Stimulated activated CD4-positive, alpha-beta T cell treated with anti-CD3 and anti-CD28 coated beads, Interleukin-1b, Interleukin-23, amount 100 ng/mL, for 4 hours (primary cell): ENCODE results near the gene KLHL10.
"Not testable (repeated sequence)": the region's sequence is repeated elsewhere in the genome, so short reads cannot be mapped to it uniquely, and the experiment has no call there.

ENCODE experiments used
- DNase-seq, 2 donors: peaks; one replicate each; pipeline ENCODE4 v3.0.0-alpha.2; 2020; ENCODE audit warnings: low read depth in 2 of 2

KLHL10 gene

DNA sequence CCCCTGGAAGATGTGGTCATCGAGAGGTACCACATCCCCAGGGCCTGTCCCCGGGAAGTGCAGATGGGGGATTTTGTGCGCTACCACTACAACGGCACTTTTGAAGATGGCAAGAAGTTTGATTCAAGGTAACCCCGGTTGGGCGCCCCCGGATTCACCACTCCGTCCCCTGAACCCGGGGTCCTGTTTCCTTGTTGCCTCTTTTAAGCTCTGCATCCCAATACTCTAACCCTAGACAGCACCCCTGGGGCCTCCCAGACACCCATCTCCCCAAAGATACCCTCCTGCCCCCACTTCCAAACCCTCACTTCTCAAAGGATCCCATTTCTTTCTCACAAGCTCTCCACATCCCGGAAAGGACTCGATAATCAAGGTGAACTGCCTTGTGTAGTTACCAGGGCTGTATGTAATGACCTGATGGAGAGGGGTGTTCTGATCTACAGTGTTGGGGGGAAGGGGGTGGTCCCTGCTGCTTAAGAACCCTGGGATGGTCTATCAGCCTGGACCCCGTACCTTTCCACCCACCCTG is 24.4 kb upstream of the KLHL10 start:
- no peak for DNase-seq

DNA sequence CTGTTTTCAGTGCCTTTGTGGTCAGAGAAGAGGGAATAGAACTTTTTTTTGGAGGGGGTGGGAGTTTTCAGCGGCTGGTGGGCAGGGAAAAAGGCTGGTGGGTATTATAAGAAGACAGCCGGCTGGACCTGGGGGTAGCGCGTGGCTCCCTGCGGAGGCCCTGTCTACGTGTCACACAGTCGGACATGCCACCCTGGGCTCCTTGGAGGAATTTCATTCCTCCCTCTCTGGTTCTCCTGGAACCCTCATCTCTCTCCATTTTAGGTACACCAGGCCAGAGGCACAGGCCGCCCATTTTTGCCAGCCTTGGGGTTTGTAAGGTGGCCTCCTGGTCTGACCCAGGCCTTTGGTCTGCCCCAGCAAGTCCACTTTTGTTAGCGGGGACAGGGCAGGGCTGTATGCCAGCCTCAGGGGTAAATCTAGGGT is 23.9 kb upstream of the KLHL10 start:
- DNase-seq: no peak

DNA sequence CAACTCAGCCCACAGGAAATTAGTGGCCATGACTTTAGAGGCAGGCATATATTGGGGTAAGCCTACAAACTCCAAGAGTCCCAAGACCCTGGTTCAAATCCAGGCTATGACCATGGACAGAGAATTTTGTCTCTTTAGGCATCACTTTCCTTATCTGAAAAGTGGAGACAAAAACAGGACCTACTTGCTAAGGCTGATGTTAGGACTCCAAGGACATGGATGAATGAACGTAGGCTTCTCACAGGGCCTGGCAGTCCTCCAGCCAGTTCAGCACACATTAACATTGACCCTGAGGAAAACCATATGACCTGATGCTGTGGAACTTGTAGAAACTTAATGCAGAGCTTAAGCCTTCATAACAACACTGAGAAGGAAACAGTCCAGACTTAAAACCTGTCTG is 23.4 kb upstream of the KLHL10 start:
- DNase-seq: no peak

DNA sequence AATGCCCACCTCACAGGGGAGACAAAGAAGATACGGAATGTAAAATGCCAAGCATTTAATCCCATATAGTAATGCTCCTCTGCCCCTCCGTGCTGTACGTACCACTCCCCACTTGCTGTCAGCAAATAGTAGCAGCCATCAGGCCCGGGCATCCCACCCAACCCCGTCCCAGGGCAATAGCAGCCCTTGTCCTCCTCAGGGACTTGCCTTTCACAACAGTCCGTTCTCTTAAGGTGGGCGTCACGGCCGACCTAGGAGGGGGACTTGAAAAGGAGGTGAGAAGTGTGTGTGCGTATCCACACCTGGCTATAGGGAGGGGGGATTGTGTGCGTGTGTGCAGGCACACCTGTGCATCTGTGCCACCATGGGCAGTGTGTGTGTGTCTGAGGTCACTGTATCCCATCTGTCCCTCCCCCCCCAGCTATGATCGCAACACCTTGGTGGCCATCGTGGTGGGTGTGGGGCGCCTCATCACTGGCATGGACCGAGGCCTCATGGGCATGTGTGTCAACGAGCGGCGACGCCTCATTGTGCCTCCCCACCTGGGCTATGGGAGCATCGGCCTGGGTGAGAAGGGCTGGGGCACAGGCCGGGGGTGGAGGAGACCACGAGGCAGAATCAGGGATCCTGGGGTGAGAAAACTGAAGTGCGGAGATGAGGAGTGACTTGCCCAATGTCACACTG is 20.8 kb upstream of the KLHL10 start:
- no peak for DNase-seq

DNA sequence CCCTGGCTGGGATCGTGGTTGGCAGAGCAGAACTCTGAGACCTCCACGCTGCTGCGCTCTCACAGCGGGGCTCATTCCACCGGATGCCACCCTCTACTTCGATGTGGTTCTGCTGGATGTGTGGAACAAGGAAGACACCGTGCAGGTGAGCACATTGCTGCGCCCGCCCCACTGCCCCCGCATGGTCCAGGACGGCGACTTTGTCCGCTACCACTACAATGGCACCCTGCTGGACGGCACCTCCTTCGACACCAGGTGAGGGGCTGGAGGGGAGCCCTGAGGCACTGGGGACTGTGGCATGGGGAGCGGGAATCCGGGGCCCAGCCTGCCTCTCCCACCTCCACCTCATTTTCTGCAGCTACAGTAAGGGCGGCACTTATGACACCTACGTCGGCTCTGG is 19.6 kb upstream of the KLHL10 start:
- DNase-seq: no peak

DNA sequence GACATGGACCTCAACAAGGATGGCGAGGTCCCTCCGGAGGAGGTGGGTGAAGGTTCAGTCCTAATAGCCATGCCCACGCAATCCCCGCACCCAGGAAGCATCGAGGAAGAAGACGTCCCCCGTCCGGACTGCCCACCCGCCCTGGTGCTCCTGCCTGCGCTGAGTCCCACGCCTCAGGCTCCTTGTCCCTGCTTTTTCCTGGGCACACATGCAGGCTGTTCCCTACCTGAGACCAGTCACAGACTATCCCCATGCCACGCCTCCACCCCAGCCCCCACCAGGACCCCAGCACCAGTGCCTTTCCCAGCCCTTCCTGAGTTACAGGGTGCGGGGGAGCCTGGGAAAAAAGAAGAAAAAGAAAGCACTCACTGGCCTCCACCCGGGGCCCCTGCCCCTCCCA is 15.8 kb upstream of the KLHL10 start:
- no peak for DNase-seq

DNA sequence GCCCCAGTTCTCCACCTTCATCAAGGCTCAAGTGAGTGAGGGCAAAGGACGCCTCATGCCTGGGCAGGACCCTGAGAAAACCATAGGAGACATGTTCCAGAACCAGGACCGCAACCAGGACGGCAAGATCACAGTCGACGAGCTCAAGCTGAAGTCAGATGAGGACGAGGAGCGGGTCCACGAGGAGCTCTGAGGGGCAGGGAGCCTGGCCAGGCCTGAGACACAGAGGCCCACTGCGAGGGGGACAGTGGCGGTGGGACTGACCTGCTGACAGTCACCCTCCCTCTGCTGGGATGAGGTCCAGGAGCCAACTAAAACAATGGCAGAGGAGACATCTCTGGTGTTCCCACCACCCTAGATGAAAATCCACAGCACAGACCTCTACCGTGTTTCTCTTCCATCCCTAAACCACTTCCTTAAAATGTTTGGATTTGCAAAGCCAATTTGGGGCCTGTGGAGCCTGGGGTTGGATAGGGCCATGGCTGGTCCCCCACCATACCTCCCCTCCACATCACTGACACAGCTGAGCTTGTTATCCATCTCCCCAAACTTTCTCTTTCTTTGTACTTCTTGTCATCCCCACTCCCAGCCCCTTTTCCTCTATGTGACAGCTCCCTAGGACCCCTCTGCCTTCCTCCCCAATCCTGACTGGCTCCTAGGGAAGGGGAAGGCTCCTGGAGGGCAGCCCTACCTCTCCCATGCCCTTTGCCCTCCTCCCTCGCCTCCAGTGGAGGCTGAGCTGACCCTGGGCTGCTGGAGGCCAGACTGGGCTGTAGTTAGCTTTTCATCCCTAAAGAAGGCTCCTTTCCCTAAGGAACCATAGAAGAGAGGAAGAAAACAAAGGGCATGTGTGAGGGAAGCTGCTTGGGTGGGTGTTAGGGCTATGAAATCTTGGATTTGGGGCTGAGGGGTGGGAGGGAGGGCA is 15.1 kb upstream of the KLHL10 start:
- DNase-seq: no peak

DNA sequence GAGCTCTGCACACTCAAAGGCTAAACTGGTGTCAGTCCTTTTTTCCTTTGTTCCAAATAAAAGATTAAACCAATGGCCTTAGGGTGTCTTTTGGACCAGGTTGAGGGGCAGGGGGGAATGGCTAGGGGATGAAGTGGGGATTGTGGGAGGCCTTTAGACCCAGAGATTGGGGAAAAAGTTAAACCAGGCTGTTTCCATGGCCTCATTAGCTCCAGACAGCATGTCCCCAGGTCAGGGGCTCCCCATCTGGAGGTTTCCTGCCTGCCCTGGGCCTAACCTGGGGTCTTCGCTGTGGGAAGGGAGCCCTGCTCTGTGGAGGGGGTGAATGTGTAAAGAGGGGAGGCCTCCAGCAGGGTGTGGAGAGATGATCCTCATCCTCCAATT is 14.5 kb upstream of the KLHL10 start:
- DNase-seq: no peak

DNA sequence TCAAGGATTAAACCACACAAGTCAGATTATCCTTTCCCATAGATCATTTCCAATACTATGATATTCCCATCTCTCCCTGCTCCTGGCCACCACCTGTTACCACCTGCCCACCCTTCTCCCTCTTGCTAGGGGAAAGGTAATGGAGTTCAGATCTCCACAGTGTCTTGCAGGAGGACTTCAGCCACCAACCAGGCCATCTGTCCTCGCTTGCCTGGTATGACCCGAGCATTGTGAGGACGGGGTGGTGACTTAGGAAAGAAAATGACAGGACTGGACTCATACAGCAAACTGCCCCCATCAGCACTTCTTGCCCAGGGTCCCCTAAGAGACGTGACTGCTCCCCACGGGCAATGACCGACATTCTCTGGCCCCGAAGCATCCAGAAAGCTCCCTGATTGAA is 14.0 kb upstream of the KLHL10 start:
- DNase-seq: no peak

DNA sequence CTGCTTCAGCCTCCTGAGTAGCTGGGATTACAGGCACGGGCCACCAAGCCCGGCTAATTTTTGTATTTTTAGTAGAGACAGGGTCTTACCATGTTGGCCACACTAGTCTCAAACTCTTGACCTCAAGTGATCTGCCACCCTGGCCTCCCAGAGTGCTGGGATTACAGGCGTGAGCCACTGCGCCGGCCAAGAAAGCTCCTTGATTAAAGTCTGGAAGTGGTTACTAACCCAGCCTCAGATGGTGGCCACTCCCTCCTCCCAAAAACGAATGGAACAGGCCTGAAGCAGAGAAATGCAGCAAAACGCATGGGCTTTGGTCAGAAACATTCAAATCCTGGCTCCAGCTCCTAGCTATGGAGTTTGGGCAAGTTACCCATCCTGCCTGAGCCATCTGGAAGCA is 13.5 kb upstream of the KLHL10 start:
- DNase-seq: no peak

DNA sequence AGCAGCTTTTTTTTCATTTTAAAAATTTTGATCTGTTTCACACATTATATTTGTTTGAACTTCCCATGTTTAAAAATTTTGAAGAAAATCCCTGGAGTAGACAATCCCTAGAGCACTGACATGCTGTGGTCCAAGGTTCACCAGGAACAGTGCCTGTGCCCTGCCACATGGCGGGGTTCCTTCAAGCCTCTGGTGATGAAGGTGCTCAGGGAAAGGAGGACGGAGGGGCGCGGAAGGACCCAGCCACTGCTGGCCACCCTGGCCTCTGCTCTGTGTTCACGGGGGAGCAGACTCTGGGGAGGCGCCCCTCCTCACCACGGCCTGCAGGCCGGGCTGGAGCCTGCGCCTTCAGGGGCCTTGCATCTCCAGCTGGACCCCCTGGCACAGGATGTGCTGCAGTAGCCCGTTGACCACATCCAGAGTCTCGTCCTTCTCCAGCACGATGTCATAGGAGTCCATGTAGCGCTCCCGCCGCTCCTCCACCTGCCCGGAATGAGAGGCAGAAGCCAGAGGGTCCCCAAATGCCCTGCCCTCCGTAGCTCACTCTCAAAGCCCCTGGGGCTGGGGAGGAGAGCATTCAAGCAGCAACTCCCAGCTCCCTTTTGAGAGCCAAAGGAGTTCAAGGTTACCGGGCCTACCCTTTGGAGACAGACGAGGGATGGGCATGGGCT is 12.3 kb upstream of the KLHL10 start:
- DNase-seq: no peak

DNA sequence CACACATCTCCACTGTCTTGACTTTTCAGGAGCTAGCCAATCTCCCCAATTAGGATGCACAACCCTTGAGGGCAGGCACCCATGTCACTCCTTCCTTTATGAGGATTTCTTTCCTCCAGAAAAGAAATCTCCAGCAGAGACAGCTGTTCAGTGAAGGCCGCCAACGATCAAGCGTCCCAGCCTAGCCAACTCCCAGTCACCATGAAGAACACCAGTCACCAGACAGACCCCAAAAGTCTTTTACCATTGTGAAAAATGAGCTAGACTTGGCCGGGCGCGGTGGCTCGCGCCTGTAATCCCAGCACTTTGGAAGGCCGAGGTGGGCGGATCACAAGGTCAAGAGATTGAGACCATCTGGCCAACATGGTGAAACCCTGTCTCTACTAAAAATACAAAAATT is 7.7 kb upstream of the KLHL10 start:
- DNase-seq: not testable (repeated sequence)

DNA sequence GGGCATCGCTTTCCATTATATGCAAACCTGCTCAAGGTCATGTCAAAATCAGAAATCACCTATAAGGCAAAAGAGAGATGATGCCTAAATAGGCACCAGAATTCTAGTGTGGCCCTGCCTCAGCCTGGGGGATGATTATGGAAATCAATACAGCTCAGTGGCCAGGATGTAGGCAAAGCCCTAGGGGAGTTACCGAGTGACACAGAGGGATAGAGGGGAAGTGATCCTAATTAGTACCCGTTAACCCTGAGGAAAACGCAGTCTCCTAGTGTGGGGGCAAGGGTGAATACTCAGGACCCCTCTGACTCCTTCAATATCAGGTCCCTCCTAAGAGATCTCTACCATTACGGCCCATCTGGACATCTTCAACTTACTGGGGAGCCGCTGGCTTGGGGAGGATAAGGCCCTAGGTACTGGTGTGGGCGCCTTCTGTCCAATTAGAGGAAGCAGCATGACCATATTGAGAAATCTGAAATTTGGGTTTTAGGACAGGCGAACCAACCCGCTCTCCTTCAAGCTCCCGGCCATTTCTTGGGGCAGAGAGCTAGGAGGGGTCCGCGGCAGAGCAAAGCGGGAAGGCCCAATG is 2.3 kb upstream of the KLHL10 start:
- DNase-seq: no peak

DNA sequence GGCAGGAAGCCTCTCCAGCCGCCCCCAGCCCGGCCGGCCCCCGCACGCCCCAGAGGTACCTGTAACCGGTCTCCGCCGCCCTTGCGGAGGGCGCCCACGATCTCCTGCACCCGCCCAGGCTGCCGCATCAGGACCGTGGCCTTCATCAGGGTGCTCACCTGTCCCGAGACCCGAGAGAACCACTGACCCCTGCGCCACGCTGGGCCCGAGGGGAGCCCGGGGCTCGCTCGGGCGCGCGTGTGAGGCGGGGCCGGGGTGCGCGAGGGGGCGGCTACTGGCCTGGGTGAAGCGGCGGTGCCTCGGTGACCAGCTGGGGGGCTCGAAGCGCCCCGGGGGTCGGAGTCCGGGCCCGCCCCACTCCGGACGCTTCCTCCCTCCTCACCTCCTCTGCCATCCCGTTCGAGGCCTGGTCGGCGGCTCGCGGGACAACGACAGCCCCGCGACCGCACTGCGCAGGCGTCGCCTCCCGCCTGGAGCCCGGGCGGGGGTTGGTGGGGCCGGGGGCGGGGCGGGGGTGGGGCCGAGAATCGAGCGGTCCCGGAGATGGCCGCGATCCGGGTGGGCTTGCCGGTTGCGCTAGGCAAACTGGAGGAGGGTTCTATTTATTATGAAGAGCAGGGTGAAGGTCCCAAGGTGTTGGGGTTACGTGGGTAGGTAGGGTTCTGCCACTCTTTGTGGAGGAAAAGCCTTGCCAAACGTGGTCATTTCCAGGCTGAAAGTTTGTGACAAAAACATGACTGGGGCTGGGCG is 1.6 kb upstream of the KLHL10 start, which contains the start of gene NT5C3B:
Gene NT5C3B, minus strand, starts transcription at position 433 of the 750 bp plus-strand sequence. Its CDS starts 39 bp downstream, at position 394.
- peak; percentile 32 to 60 for DNase-seq

DNA sequence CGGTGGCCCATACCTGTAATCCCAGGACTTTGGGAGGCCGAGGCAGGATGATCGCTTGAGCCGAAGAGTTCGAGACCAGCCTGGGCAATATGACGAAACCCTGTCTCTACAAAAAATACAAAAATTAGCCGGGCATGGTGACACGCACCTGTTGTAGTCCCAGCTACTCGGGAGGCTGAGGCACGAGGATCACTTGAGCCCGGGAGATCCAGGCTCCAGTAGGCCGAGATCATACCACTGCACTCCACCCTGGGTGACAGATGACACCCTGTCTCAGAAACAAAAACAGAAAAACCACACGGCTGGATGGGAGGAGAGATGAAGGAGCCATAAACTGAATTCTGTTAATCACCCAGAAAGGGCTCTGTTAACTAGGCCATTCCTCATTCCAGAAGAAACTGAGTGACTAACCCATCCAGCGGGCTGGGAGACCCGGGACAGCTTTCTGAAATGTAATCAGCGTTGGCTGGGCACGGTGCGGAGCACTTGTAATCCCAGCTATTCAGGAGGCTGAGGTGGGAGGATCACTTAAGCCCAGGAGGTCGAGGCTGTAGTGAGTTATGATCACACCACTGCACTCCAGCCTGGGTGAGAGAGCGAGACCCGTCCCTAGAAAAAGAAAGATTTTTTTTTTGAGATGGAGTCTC is 952 bp upstream of the KLHL10 start:
- no peak for DNase-seq

DNA sequence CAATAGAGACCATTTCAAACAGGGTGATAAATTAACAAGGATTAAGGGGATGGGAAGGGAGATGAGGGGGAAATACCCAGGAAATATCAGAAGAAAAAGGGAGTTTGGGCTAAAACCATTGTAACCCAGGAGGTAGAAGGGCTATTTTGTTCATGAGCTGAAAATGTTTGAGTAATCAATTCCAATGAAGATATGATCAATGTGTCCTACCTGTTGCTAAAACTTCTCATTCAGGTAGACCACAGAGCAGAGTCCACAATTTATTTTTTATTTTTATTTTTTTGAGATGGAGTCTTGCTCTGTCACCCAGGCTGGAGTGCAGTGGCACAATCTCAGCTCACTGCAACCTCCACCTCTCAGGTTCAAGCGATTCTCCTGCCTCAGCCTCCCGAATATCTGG is 1.8 kb downstream of the KLHL10 start:
- not testable (repeated sequence) for DNase-seq

DNA sequence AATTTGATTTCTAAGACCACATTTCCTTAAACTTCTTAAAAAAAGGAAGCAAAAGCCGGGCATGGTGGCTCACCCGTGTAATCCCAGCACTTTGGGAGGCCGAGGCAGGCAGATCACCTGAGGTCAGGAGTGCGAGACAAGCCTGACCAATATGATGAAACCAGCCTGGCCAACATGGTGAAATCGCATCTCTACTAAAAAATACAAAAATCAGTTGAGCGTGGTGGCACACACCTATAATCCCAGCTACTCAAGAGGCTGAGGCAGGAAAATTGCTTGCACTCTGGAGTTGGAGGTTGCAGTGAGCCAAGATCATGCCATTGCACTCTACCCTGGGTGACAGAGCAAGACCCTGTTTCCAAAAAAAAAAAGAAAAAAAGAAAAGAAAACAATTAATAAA is 3.2 kb downstream of the KLHL10 start:
- DNase-seq: not testable (repeated sequence)

DNA sequence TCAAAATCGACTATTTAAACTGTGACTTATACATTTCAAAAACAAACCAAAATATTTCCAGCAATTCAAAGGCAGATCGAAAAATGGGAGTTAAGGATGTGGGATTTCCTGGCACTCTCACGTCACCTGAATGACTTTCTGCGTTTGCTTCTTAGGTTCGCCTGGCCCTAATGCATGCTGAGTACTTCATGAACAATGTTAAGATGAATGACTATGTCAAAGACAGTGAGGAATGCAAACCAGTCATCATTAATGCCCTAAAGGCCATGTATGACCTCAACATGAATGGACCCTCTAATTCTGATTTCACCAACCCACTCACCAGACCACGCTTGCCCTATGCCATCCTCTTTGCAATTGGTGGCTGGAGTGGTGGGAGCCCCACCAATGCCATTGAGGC is 7.3 kb downstream of the KLHL10 start:
- no peak for DNase-seq

DNA sequence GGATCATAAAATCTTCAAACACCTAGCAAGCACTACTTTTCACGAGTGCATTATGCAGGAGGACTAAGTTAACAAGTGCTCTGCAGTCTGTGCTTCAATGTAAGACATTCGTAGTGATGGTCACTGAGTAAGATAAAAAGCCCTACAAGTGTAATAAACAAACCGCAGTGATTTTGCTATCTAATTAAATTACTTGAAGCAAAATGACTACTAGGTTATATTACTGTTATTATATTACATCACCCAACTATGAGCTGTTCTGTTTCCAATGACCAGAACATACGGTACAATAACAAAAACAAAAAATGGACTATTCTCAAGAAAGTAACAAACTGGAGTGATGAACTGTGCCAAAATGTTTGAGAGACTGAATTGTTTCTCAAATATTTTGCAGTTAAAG is 11.2 kb downstream of the KLHL10 start:
- DNase-seq: no peak

DNA sequence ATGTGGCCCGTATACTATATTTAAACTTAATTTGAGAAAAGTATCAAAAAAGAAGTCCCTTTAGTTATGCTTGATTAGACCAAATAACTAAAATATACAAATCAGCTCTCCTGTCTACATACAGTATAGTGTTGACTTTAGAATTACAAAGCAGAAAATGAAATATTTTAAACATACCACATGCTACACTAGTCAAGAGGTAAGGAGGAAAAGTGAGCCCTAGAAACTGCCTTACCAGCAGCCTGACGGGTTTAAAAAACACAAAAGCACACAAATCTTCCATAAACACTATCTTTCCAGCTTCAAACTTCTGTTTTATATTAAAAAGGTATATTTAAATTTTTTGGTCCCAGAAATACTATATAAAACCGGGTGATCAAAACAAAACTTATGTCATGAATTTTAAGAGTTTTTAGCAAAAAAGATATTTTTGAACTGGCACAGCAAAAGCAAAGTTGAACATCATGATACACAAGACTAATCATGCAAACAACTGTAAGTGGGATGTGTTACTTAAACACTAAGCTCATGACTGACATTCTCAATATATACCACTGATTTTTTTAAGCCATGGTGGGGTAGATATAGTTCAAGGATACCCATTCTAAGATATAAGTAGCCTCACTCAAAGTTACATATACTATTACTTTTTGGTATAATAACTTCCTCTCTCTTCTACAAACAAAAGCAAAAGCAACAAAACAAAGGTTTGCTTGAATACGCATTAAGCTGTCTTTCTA is 11.8 kb downstream of the KLHL10 start:
- DNase-seq: no peak
